Cardiac septum (tissue), 1 donor: ENCODE data around the gene EIF4A3. TPM values are rescaled to one million over a fixed set of nuclear protein-coding genes. Genes with fewer than 3 reads are reported as not detected.
"Not testable (repeated sequence)": the region's sequence is repeated elsewhere in the genome, so short reads cannot be mapped to it uniquely, and the experiment has no call there.

ENCODE experiments used
- DNase-seq: peaks from one replicate; pipeline ENCODE4 v3.0.0-alpha.2; 2020; ENCODE audit warnings: low spot score
- intact Hi-C: fragments of 100-400 bp; cut with DNase I; formaldehyde crosslinking; loops from one replicate; pipeline ENCODE4 v1.14.0; 2022
- total RNA-seq: library from RNA; stranded (reverse); fragmentation: NEBNext Ultra II Directional; extraction: Animal tissue kit (Norgen Biotek cat#: 25700); gene quantifications from one replicate; pipeline ENCODE4 v1.2.1, GENCODE V29; 2021
- donor health status: DM: no; HTN: no; CAD: no.

The EIF4A3 gene
- total RNA-seq, 1 donor from 2014 or later: 40.9 TPM

GRCh38 chr17:80176757-80177156 is 29.8 kb upstream of the EIF4A3 start:
- no peak for DNase-seq
- intact Hi-C loops: no loop called here

- intact Hi-C loops: no loop called here
- no peak for DNase-seq
These were observed 27.0 kb upstream of the EIF4A3 start for GRCh38 chr17:80173916-80174315.

- DNase-seq: no peak
- intact Hi-C loops: no loop called here
These were observed 26.2 kb upstream of the EIF4A3 start for GRCh38 chr17:80173126-80173525.

GRCh38 chr17:80171681-80172080 is 24.8 kb upstream of the EIF4A3 start:
- DNase-seq: no peak
- intact Hi-C loops: no loop called here

- intact Hi-C loops: no loop called here
- no peak for DNase-seq
These were observed 23.0 kb upstream of the EIF4A3 start, which contains the start of gene CARD14 for GRCh38 chr17:80169784-80170500. Gene CARD14 (plus strand): TSS chr17:80170030. CDS start chr17:80181439, 11,409 bp downstream.

- intact Hi-C loops: no loop called here
- DNase-seq: no peak
These were observed 22.2 kb upstream of the EIF4A3 start for GRCh38 chr17:80169107-80169506.

- intact Hi-C loops: no loop called here
- DNase-seq: no peak
These were observed 21.4 kb upstream of the EIF4A3 start for GRCh38 chr17:80168371-80168770.

- DNase-seq: no peak
- intact Hi-C loops: no loop called here
These were observed 19.5 kb upstream of the EIF4A3 start for GRCh38 chr17:80166446-80166845.

GRCh38 chr17:80164185-80164584 is 17.3 kb upstream of the EIF4A3 start:
- intact Hi-C loops: no loop called here
- DNase-seq: no peak

- intact Hi-C loops: no loop called here
These were observed 16.4 kb upstream of the EIF4A3 start for GRCh38 chr17:80163336-80163735.

GRCh38 chr17:80160536-80160935 is 13.6 kb upstream of the EIF4A3 start:
- intact Hi-C loops: no loop called here
- DNase-seq: no peak

More at GRCh38 chr17:80163336-80163735, 16.4 kb upstream of the EIF4A3 start:
- DNase-seq: no peak

- intact Hi-C loops: no loop called here
- DNase-seq: no peak
These were observed 11.9 kb upstream of the EIF4A3 start for GRCh38 chr17:80158846-80159245.

GRCh38 chr17:80155600-80155999 is 8.7 kb upstream of the EIF4A3 start:
- intact Hi-C loops: not testable (repeated sequence)

GRCh38 chr17:80154166-80154565 is 7.2 kb upstream of the EIF4A3 start:
- intact Hi-C loops: no loop called here
- DNase-seq: no peak

More at GRCh38 chr17:80155600-80155999, 8.7 kb upstream of the EIF4A3 start:
- not testable (repeated sequence) for DNase-seq

- no peak for DNase-seq
- intact Hi-C loops: no loop called here
These were observed 6.1 kb upstream of the EIF4A3 start for GRCh38 chr17:80153004-80153403.

GRCh38 chr17:80152081-80152702 is 5.3 kb upstream of the EIF4A3 start:
- DNase-seq: no peak
- intact Hi-C loops: no loop called here

- intact Hi-C loops: no loop called here
- DNase-seq: no peak
These were observed 4.4 kb upstream of the EIF4A3 start for GRCh38 chr17:80151333-80151732.

- intact Hi-C loops: loop anchor here (2.0 to 5.0 kb wide), 3 partner anchors 46 to 349 kb away; partner anchors contain the start of genes CBX8 and GAA
These were observed 550 bp downstream of the EIF4A3 start for GRCh38 chr17:80146121-80147034.

GRCh38 chr17:80145076-80146075 is 1.6 kb downstream of the EIF4A3 start:
- intact Hi-C loops: loop anchor here (2.0 to 5.0 kb wide), 3 partner anchors 45 to 348 kb away; partner anchors contain the start of genes CBX8 and GAA
- DNase-seq: no peak

More at GRCh38 chr17:80146121-80147034, 550 bp downstream of the EIF4A3 start:
- no peak for DNase-seq
